A673 (cell line): ENCODE measurements around the gene NDUFS3.

ENCODE experiments used
- EZH2 ChIP-seq: fragments of 200-600 bp; sonication (generic); IDR thresholded peaks from 2 replicates; pipeline ENCODE4 v1.6.1; 2017; ENCODE audit warnings: borderline replicate concordance, low read depth, mild to moderate bottlenecking, mixed read lengths, antibody characterized with exemption, low read length; ENCODE audit not compliant: poor library complexity, severe bottlenecking
- TF ChIP-seq, protein P1 (sequence below): fragments of 300-800, 200-600 bp; sonication (generic); conservative IDR thresholded peaks from 2 replicates; pipeline ENCODE4 v1.5.1; 2017; ENCODE audit warnings: low read depth, mild to moderate bottlenecking, antibody characterized with exemption, low read length, moderate library complexity, mixed read lengths

DNA sequence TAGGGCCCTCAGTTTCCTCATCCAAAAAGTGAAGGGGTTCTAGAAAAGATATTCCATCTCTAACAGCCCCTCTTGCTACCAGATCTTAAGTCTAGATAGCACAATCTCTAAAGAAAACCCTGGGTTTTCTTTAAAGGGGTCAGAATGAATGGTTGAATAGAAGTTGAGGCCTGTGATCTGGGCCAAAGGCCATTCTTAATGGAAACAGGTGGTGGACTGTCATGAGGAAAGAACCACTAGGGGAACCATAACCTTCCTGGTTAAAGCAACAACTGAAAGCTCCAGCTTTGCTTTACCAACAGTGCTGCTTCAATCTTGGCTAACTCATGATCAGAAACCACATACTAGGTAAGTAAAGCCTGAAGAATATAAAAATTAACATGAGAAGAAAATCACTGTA is 27.8 kb upstream of the NDUFS3 start:
- TF ChIP-seq, protein P1, sequence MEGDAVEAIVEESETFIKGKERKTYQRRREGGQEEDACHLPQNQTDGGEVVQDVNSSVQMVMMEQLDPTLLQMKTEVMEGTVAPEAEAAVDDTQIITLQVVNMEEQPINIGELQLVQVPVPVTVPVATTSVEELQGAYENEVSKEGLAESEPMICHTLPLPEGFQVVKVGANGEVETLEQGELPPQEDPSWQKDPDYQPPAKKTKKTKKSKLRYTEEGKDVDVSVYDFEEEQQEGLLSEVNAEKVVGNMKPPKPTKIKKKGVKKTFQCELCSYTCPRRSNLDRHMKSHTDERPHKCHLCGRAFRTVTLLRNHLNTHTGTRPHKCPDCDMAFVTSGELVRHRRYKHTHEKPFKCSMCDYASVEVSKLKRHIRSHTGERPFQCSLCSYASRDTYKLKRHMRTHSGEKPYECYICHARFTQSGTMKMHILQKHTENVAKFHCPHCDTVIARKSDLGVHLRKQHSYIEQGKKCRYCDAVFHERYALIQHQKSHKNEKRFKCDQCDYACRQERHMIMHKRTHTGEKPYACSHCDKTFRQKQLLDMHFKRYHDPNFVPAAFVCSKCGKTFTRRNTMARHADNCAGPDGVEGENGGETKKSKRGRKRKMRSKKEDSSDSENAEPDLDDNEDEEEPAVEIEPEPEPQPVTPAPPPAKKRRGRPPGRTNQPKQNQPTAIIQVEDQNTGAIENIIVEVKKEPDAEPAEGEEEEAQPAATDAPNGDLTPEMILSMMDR, result peak; percentile 57
- no peak for TF ChIP-seq EZH2
